Erythroblast (primary cell): ENCODE data around the gene TACC3.

ENCODE experiments used
- DNase-seq, 2 experiments: peaks; one replicate each; lab custom pipeline; 2025; lab: John Stamatoyannopoulos, UW
- GATA1 ChIP-seq: IDR thresholded peaks from 2 replicates; pipeline ENCODE4 v1.6.1; 2011; ENCODE audit warnings: low read depth, mild to moderate bottlenecking, control low read depth, low read length, moderate library complexity
- POLR2A ChIP-seq: IDR thresholded peaks from 2 replicates; pipeline ENCODE4 v1.6.1; 2011; ENCODE audit warnings: mild to moderate bottlenecking, low read length

Gene TACC3

DNA sequence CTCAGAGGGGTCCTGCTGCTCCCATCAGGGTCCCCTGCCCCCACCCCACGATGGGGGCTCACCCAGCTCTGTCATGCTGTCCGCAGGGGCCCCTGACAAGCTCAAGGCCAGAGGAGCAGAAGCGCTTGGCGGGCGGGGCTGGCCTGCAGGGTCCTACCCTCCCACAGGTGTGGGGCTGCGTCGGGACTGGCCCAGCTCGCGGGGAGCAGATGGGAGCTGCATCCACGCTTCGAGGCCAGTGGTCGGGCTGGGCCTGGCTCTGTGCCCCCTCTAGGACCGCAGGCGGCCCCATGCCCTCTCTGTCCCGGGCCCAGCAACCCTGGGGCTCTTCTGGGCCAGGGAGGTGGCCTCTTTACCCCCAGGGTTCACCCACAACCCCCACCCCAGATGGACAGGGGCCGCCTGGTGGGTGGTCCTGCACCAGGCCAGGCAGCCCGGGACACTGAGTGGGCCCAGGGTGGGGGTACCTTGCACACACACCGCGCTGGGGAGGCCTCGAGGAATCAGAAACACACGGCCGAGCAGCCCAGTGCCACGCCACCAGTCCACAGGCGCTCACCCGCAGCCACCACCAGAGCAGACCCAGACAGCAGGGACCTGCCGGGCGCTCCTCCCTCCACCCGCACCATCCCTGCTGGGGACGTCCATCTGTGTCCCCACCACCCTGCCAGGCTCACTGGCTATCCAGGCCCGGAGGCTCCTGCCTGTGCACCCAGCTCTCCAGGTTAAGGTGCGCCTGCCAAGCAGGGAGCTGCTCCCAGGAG lies 30.0 kb downstream of the TACC3 start:
- TF ChIP-seq POLR2A (no peak), GATA1 (no peak)
- DNase-seq = no peak

DNA sequence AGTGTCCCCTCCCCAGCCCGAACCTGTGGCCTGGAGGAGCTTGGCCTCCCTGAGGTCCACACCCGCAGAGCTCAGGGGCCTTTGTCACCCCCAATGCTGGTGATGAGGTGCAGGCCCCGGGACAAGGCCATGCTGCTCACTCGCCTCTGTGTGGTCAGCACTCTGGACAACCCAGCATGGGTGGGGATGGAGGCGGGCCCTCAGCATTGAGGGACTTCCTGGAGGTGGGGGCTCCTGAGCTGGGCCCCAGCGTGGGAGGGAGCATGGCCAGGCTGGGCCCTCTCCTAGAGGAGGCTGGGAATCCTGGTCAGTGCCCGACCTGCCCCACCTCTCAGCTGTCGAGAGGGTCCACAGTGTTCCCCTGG lies 30.6 kb downstream of the TACC3 start:
- no peak for TF ChIP-seq GATA1
- TF ChIP-seq POLR2A = no peak
- DNase-seq = no peak

DNA sequence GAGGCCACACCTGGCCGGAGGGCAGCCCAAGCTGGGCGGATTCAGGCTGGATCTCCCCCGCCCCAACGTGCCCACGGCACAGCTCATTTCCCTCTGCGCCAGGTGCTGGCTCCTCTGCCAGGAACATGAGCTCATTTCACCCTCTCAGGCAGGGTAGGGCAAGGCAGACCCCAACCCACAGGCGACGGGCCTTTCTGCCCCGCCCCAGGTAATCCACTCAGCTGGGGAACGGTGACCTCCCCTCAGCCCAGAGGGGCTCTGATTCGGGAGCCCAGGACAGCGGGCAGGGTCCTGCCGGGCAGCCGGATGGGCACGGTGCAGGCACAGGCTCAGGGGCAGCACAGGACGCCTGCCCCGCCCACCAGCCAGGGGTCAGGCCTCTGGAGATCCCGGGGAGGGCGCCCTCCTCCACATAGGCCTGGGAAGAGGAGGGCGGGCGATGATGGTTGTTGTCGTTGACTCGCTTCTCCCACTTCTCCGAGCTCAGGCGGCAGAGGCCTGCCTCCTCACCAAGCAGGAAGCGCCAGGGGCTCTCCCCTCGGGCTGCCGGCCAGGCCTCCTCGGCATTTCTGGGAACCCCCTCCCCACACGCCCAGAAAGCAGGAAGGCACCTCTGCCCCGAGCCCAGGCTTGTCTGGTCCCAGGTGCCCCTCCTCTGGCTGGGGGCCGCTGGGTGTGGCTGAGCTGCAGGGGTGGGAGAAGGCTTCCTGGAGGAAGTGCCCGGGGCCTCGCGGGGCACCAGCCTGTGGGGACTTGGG lies 31.1 kb downstream of the TACC3 start:
- TF ChIP-seq POLR2A (no peak), GATA1 (no peak)
- no peak for DNase-seq

DNA sequence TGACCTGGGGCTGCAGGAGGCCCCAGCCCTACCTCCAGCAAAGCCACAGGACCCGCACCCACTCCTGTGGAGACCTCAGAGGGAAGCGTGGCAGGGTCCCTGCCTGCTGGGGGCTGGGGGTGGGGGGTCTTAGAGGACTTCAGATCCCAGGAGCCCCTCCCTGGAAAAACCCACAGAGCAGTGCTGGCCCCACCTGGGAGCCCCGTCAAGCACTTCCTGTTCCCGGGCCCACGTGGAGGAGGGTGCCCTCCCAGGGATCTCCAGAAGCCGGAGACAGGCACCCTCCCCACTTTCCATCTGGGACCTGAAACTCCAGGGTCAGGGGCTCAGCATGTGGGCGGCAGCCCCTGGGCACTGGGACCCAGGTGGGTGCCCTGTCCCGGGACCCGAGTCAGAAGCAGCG lies 32.0 kb downstream of the TACC3 start:
- no peak for TF ChIP-seq GATA1
- no peak for TF ChIP-seq POLR2A
- no peak for DNase-seq

DNA sequence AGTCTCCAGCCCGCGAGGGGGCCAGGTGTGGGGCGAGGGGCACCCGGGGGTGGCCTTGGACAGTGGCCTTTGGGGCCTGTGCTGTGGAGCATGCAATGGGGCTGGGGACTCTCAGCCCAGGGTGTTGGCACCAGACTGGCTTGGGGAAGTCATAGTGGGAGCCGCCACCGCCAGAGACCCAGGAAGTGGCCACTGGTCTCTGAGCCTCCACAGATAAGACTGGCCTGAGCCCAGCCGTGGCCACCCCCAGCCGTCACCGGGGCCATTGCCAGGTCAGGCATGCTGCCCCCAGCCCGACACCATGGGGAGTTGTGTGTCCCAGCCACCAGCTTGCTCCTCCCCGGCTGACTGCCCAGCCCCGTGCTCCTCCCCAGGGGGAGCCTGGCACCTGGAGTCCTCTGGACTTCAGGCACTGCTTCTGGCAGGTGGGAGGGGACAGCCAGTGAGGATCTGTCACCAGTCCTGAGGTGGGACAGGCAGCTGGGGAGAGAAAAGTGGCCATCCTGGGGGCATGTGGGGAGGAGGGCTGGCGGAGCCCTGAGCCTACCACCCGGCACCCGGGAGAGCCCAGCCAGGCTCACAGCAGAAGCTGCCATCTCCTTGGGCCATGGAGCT lies 32.5 kb downstream of the TACC3 start:
- TF ChIP-seq GATA1 (no peak), POLR2A (no peak)
- no peak for DNase-seq

- TF ChIP-seq POLR2A = no peak
These were observed 33.0 kb downstream of the TACC3 start for GRCh38 chr4:1754336-1754735.

DNA sequence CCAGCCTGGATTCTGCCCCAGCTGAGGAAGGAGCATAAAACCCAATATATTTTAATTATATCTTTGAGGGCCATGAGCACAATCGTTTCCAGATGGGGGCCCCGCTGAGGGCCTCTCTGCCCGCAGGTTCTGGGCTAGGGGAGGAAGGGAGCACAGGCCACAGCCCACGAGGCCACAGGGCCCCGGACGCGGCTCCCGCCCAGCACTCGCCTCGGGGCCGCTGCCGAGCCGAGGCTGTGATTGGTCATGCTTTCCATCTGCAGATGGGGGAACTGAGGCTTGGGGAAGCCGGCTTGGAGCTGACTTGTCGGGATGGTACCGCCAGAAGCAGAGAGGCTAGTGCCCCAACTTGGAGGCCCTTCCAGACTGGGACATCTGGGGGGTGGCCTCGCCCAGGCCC lies 34.0 kb downstream of the TACC3 start:
- TF ChIP-seq POLR2A (no peak), GATA1 (no peak)
- no peak for DNase-seq

More at GRCh38 chr4:1754336-1754735, 33.0 kb downstream of the TACC3 start:
- no peak for DNase-seq

DNA sequence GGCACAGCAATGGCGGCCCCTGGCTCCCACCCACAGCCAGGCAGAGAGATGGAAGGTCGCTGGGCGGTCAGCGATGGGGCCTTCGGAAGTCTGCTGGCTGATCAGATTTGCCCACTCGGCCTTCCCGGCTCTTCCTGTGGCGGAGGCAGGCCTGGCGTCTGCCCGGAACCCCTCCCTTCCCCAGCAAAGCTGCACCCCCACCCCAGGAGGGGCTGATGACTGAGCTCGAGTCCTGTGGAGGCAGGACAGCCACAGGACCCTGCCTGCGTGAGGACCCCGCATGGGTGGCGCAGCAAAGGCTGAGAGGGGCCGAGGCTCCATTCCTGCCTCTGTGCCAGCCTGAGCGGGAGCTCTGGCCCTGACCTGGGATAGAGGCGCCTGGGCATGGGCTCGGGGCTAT lies 34.8 kb downstream of the TACC3 start:
- DNase-seq = no peak
- no peak for TF ChIP-seq POLR2A
- no peak for TF ChIP-seq GATA1

DNA sequence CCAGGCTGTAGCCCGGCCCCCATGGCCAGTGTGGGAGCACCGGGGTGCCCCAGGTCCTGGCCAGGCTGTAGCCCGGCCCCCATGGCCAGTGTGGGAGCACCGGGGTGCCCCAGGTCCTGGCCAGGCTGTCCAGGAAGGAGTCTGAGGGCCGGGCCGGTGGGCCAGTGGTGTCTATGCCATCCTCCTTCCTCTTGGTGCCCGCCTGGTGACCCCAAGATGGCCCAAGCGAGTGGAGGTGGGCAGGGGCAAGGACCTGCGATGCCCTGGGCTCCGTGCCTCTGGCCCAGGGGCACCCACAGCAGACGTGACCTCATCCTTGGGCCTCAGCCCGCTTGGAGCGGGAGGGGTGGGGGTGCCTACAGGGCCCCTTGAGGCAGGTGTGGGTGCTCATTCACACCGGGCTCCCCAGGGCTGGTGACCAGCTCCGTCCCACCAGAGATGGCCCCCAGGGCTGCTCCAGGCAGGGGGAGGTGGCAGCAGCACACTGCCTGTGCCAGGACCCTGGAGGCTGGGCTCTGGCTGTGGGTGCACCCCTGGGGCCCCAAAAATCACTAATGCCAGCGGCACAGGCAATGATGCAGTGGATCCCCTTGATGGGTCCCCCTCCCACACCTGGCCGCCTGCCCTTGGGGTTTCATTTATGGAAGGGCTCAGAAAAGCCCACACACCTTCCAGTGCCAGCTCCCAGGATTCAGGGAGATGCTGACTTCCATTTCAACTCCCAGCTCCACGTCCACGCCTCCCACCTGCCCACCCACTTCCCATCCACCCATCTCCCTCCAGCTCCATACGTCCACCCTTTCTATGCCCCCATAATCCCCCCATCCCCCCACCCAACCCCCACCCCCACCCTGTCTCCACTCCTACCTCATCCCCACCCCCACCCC lies 35.8 kb downstream of the TACC3 start:
- TF ChIP-seq POLR2A (no peak), GATA1 (no peak)
- no peak for DNase-seq

GRCh38 chr4:1757836-1758235 lies 36.5 kb downstream of the TACC3 start:
- no peak for DNase-seq
- TF ChIP-seq GATA1 (no peak), POLR2A (no peak)

DNA sequence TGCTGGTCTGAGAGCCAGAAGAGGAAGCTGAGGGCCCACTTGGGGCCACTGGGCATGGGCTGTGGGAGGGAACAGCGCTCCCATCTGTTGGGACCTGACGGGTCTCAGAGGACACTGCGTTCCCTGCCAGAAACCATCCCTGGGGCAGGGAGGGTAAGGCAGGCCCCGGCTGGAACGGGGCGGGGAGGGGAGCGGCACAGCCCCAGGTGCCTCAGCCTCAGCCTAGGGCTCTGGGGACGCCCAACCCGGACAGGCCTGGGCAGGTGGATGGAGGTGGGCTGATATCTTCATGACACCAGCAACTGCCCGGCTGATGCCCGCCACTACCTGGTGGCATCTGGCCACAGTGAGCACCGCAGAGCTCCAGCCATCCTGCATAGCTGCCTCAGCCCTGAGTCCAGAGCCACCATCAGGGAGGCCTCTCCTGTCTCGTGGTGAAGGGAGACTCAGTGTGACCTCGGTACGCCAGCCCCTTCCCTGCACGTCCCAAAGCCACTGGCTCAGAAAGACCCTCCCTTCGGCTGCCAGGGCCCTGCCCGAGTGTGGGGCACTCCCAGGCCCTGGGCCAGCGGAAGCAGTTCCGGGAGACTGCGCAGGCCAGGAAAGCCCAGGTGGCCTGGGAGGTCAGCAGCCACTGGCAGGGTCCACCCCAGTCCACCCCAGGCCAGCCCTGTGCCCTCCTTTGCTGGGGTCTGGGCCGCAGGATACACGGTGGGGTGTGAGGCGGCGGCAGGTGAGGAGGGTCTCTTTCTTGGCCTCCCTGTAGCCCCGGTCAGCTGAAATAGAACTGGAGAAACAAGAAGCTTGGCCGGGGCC lies 37.2 kb downstream of the TACC3 start:
- no peak for TF ChIP-seq POLR2A
- no peak for TF ChIP-seq GATA1
- no peak for DNase-seq

- TF ChIP-seq GATA1 (no peak), POLR2A (no peak)
- no peak for DNase-seq
These were observed 38.0 kb downstream of the TACC3 start for GRCh38 chr4:1759170-1759817.
